Gastroesophageal sphincter (tissue), 3 donors: Measurements from ENCODE around the gene LHFPL2.

ENCODE experiments used
- EP300 ChIP-seq: sonication (generic); formaldehyde crosslinking; IDR thresholded peaks from one replicate; pipeline ENCODE4 v1.6.1; 2017; ENCODE audit warnings: antibody characterized with exemption, mild to moderate bottlenecking
- POLR2A ChIP-seq, 2 donors: fragments of 450-650 bp; IDR thresholded peaks; one replicate each; pipeline ENCODE4 v1.6.1; 2017; ENCODE audit warnings: antibody characterized with exemption in 2 of 2, mild to moderate bottlenecking in 2 of 2, moderate library complexity in 1 of 2
- POLR2AphosphoS5 ChIP-seq: sonication (generic); formaldehyde crosslinking; IDR thresholded peaks from one replicate; pipeline ENCODE4 v1.6.1; 2017; ENCODE audit warnings: antibody characterized with exemption
- TF ChIP-seq, protein P1 (sequence below), 4 experiments: fragments of 200-600 bp in 2 of 4; fragments of 450-650 bp in 2 of 4; sonication (generic) in 1 of 4; IDR thresholded peaks; one replicate each; pipeline ENCODE4 v1.5.1; 2017 to 2019; ENCODE audit warnings: antibody characterized with exemption in 4 of 4, mild to moderate bottlenecking in 2 of 4, moderate library complexity in 2 of 4

DNA sequence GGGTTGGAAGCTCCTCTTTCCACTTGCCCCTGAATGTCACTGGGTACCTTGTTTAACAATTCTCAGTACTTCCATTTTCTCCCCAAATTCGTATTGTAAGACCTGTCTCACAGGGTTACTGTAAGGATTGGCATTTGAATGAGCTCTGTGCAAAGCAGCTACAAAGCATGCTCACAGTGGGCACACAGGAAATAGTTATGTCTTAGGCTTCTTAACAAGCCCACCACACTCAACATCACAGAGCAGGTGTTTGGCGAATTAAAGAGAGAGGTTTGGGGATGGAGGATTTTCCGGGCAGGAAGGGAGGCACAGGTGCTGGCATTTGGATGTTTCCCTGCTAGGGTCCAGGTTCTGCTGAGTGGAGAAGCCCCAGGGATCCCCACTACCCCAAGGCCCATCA, 17.0 kb upstream of the LHFPL2 start:
- TF ChIP-seq POLR2A (IDR thresholded peaks at IDR 0.05) (no peak), POLR2AphosphoS5 (no peak), EP300 (no peak)
- TF ChIP-seq, protein P1, sequence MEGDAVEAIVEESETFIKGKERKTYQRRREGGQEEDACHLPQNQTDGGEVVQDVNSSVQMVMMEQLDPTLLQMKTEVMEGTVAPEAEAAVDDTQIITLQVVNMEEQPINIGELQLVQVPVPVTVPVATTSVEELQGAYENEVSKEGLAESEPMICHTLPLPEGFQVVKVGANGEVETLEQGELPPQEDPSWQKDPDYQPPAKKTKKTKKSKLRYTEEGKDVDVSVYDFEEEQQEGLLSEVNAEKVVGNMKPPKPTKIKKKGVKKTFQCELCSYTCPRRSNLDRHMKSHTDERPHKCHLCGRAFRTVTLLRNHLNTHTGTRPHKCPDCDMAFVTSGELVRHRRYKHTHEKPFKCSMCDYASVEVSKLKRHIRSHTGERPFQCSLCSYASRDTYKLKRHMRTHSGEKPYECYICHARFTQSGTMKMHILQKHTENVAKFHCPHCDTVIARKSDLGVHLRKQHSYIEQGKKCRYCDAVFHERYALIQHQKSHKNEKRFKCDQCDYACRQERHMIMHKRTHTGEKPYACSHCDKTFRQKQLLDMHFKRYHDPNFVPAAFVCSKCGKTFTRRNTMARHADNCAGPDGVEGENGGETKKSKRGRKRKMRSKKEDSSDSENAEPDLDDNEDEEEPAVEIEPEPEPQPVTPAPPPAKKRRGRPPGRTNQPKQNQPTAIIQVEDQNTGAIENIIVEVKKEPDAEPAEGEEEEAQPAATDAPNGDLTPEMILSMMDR (IDR thresholded peaks at IDR 0.05) = no peak
